ENCODE data around the gene TMPRSS2. TPM values are rescaled to one million over a fixed set of nuclear protein-coding genes. Genes with fewer than 3 reads are reported as not detected.

The TMPRSS2 gene
- total and polyA plus RNA-seq, 9 donors: 0.01 to 3.0 (median 1.2) TPM; not detected in 3

DNA sequence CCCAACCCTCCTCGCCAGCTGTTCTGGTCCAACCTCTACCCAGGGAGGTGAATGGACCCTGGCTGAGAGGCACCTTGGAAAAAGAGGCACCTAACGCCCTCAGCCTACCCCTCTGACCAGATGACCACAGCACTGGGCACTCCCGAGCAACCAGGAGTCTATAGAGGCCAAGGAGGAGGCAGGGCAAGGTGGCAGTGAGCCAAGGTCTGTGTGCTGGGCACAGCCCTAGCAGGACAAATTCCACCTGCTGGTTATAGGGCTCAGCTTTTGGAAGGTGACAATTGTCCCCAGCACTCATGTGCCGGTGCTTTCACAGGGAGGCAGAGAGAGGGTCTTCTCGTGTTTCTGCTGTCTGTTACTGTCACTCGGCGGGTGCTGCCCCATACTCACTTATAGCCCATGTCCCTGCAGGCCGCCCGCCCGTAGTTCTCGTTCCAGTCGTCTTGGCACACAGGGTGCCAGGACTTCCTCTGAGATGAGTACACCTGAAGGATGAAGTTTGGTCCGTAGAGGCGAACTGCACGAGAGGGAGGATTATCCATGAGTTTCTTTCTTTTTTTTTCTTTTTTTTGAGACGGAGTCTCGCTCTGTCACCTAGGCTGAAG is 27.8 kb downstream of the TMPRSS2 start:
- Histone ChIP-seq H3K9me3 (no peaks in the 10 kb centered on the region), H3K36me3 (no peaks in the 10 kb centered on the region), H3K4me1 (ENCODE audit: insufficient read depth) (no peaks in the 10 kb centered on the region), H3K27me3 (no peaks in the 10 kb centered on the region), H3K4me3 (no peak overlapping the region), H3K27ac (no peak overlapping the region)
- no peak for TF ChIP-seq CTCF (IDR thresholded peaks at IDR 0.05)
- TF ChIP-seq POLR2A (IDR thresholded peaks at IDR 0.05): no peak
- TF ChIP-seq EP300 (IDR thresholded peaks at IDR 0.05): no peak
- intact Hi-C loops (cut with DNase I): loop anchor here in 1 of 4 donors (10.0 kb wide), 1 partner anchor 1015 kb away; the partner anchor contains the start of gene RSPH1
- WGBS, 3 donors: 87 to 91% (median 89%) methylated on average over 17 of the region's 17 CpGs
- DNase-seq: no peak

GRCh38 chr21:41479686-41480085 is 28.3 kb downstream of the TMPRSS2 start:
- Histone ChIP-seq H3K27me3 (no peaks in the 10 kb centered on the region), H3K4me3 (no peak overlapping the region), H3K9me3 (no peaks in the 10 kb centered on the region), H3K4me1 (ENCODE audit: insufficient read depth) (no peaks in the 10 kb centered on the region), H3K27ac (no peak overlapping the region), H3K36me3 (no peaks in the 10 kb centered on the region)
- no peak for DNase-seq
- 57 to 74% (median 73%) methylated on average over 8 of the region's 8 CpGs for WGBS, 3 donors
- intact Hi-C loops (cut with DNase I): loop anchor here in 2 of 4 donors (10.0 kb wide), 2 partner anchors 125 to 1015 kb away; partner anchors contain the start of gene RSPH1 (in 1 of the 2)
- no peak for TF ChIP-seq POLR2A (IDR thresholded peaks at IDR 0.05)
- no peak for TF ChIP-seq CTCF (IDR thresholded peaks at IDR 0.05)
- TF ChIP-seq EP300 (IDR thresholded peaks at IDR 0.05): no peak

DNA sequence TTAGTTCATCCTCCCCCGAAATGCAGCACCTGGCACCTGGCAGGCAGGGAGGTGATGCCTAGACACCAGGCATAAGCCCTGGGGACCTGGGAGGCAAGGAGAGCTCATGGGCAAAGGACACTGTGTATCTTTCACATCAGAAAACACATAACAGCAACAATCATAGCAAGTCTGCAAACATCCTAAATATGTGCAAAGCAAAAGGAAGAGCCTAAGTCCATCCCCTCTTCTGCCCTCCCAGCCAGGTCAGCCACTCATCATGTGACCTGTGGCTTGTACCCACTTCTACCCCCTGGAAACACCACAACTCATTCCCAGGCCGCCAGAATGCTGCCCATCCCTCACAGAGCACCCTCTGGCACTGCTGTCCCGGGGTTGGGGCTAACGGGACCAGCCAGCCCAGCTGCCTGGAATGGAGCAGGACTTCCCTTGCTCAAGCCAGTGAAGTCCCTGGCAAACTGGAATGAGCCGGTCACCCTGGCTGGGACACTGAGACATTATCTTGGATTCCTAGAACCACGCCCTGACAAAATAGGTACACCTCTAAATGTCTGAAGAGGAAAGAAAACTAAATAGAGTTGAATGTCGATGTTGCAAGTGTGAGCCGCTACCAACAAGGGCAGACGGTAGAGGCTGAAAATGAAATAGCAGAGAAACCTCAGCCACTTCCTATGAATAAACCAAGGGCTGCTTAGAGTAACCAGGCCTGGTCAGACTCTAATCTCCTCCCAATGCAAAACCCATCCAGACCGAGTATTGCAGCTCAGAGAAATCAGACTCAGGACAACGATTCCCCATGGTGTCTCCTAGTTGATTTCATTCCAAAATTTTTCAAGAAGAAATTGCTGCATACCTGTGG is 29.4 kb downstream of the TMPRSS2 start:
- no peaks in the 10 kb centered on the region for H3K36me3 ChIP-seq

More for the DNA sequence above, 29.4 kb downstream of the TMPRSS2 start:
- WGBS, 3 donors: 73 to 87% (median 81%) methylated on average over 11 of the region's 11 CpGs
- no peaks in the 10 kb centered on the region for H3K9me3 ChIP-seq
- H3K27ac ChIP-seq: no peak overlapping the region
- DNase-seq: no peak
- TF ChIP-seq CTCF (IDR thresholded peaks at IDR 0.05) (no peak), POLR2A (IDR thresholded peaks at IDR 0.05) (no peak), EP300 (IDR thresholded peaks at IDR 0.05) (no peak)
- H3K4me1 ChIP-seq (ENCODE audit: insufficient read depth): no peaks in the 10 kb centered on the region
- H3K27me3 ChIP-seq: no peaks in the 10 kb centered on the region
- intact Hi-C loops (cut with DNase I): loop anchor here in 1 of 4 donors (10.0 kb wide), 1 partner anchor 126 kb away; no protein-coding TSS in a partner anchor
- no peak overlapping the region for H3K4me3 ChIP-seq
